PC-9 (cell line): Measurements from ENCODE around the gene LRRC28.

Source experiments
- EZH2 ChIP-seq: fragments of 200-600 bp; sonication (generic); IDR thresholded peaks from 2 replicates; pipeline ENCODE4 v1.8.0; 2017; ENCODE audit warnings: antibody characterized with exemption, low read depth
- TF ChIP-seq, protein P1 (sequence below): fragments of 200-600 bp; sonication (generic); conservative IDR thresholded peaks from 2 replicates; pipeline ENCODE4 v1.6.1; 2017; ENCODE audit warnings: mixed run types, antibody characterized with exemption, mild to moderate bottlenecking, moderate library complexity

- TF ChIP-seq EZH2 = no peak
- TF ChIP-seq, protein P1, sequence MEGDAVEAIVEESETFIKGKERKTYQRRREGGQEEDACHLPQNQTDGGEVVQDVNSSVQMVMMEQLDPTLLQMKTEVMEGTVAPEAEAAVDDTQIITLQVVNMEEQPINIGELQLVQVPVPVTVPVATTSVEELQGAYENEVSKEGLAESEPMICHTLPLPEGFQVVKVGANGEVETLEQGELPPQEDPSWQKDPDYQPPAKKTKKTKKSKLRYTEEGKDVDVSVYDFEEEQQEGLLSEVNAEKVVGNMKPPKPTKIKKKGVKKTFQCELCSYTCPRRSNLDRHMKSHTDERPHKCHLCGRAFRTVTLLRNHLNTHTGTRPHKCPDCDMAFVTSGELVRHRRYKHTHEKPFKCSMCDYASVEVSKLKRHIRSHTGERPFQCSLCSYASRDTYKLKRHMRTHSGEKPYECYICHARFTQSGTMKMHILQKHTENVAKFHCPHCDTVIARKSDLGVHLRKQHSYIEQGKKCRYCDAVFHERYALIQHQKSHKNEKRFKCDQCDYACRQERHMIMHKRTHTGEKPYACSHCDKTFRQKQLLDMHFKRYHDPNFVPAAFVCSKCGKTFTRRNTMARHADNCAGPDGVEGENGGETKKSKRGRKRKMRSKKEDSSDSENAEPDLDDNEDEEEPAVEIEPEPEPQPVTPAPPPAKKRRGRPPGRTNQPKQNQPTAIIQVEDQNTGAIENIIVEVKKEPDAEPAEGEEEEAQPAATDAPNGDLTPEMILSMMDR = no peak
Measured at GRCh38 chr15:99250001-99250400, 1.3 kb upstream of the LRRC28 start.
